OCI-M1 (cell line): ENCODE data around the gene PACRG.

Experiments
- DNase-seq: peaks from one replicate; lab custom pipeline; 2025; lab: John Stamatoyannopoulos, UW

Gene PACRG

GRCh38 chr6:163085861-163086623 lies 358.3 kb downstream of the PACRG start:
- no peak for DNase-seq

- DNase-seq: no peak
Measured at GRCh38 chr6:163086624-163086920, 358.8 kb downstream of the PACRG start.

- DNase-seq: no peak
Measured at GRCh38 chr6:163087981-163088380, 360.2 kb downstream of the PACRG start.

- DNase-seq: no peak
Measured at GRCh38 chr6:163092876-163093275, 365.1 kb downstream of the PACRG start.

- DNase-seq: no peak
Measured at GRCh38 chr6:163094881-163095280, 367.1 kb downstream of the PACRG start.

GRCh38 chr6:163095401-163095800 lies 367.6 kb downstream of the PACRG start:
- DNase-seq: no peak

GRCh38 chr6:163098827-163099479 lies 371.2 kb downstream of the PACRG start:
- no peak for DNase-seq

GRCh38 chr6:163099621-163100171 lies 371.9 kb downstream of the PACRG start:
- no peak for DNase-seq

- DNase-seq: no peak
Measured at GRCh38 chr6:163100259-163100658, 372.5 kb downstream of the PACRG start.

GRCh38 chr6:163113358-163113962 lies 385.7 kb downstream of the PACRG start:
- DNase-seq: peak; percentile 4

- DNase-seq: no peak
Measured at GRCh38 chr6:163118941-163119340, 391.2 kb downstream of the PACRG start.

- peak; percentile 26 for DNase-seq
Measured at GRCh38 chr6:163120223-163120622, 392.4 kb downstream of the PACRG start.

GRCh38 chr6:163121270-163121669 lies 393.5 kb downstream of the PACRG start:
- DNase-seq: no peak

- DNase-seq: no peak
Measured at GRCh38 chr6:163122365-163122764, 394.6 kb downstream of the PACRG start.

GRCh38 chr6:163123098-163123497 lies 395.3 kb downstream of the PACRG start:
- DNase-seq: no peak

GRCh38 chr6:163126741-163127140 lies 399.0 kb downstream of the PACRG start:
- no peak for DNase-seq

- DNase-seq: no peak
Measured at GRCh38 chr6:163127587-163127986, 399.8 kb downstream of the PACRG start.

GRCh38 chr6:163128324-163128723 lies 400.6 kb downstream of the PACRG start:
- no peak for DNase-seq

- no peak for DNase-seq
Measured at GRCh38 chr6:163132050-163132750, 404.4 kb downstream of the PACRG start.

- DNase-seq: no peak
Measured at GRCh38 chr6:163133017-163133416, 405.2 kb downstream of the PACRG start.

- DNase-seq: no peak
Measured at GRCh38 chr6:163133691-163134090, 405.9 kb downstream of the PACRG start.

- DNase-seq: no peak
Measured at GRCh38 chr6:163136681-163137397, 409.1 kb downstream of the PACRG start.
